ENCODE measurements around the gene CBFB.

- TF ChIP-seq CTCF (IDR thresholded peaks at IDR 0.05): no peak
- no peak for TF ChIP-seq POLR2A (IDR thresholded peaks at IDR 0.05)
Measured at GRCh38 chr16:67142342-67142741, 113.4 kb downstream of the CBFB start.

Measured in adrenal gland (tissue), 5 donors.